ENCODE results near the gene SNAI1. TPM values are rescaled to one million over a fixed set of nuclear protein-coding genes. Genes with fewer than 3 reads are reported as not detected.
"Not testable (repeated sequence)": the region's sequence is repeated elsewhere in the genome, so short reads cannot be mapped to it uniquely, and the experiment has no call there.

The SNAI1 gene
- total RNA-seq, 2 experiments from 2014 or later = 1.7 to 2.5 TPM

DNA sequence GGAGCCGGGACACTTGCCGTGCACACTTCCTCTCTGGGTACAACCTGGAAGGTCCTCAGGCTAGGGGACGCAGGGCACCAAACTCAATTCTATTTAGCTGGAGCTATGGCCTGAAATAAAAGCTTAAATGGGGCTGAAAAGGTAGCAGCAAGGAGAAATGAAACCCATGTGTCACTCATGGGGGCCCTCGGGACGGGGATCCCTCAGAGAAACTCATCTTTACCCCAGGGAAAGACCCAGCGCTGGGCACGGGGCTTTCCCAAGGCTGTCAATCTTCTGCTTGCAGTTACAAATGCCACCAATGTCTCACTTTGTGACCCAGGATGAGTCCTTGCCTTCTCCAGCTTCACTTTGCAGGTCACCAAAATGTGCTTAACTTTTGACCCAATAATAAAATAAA lies 16.5 kb downstream of the SNAI1 start:
- no peak overlapping the region for H3K27ac Mint-ChIP-seq
- ChIA-PET CTCF (interaction anchor here (1.1 kb wide), 1 partner anchor 20 kb away, joined by 3 read pairs; no protein-coding TSS in a partner anchor), POLR2A (no interaction called here)
- Histone ChIP-seq H3K4me3 (ENCODE audit: low read length) (no peak overlapping the region), H3K9me3 (ENCODE audit: control insufficient read depth in 1 of 2, insufficient read depth in 1 of 2, low read length in 2 of 2) (no peaks in the 10 kb centered on the region), H3K27ac (ENCODE audit: low read depth in 1 of 2, low read length in 2 of 2) (no peak overlapping the region), H3K27me3 (ENCODE audit: control insufficient read depth in 1 of 2, insufficient read depth in 2 of 2, low read length in 2 of 2) (peaks cover 0 to 3% of the 10 kb centered on the region in 2 experiments), H3K36me3 (ENCODE audit: insufficient read depth, low read length) (no peaks in the 10 kb centered on the region), H3K4me1 (ENCODE audit: insufficient read depth, low read length) (no peaks in the 10 kb centered on the region)
- TF ChIP-seq, protein P1, sequence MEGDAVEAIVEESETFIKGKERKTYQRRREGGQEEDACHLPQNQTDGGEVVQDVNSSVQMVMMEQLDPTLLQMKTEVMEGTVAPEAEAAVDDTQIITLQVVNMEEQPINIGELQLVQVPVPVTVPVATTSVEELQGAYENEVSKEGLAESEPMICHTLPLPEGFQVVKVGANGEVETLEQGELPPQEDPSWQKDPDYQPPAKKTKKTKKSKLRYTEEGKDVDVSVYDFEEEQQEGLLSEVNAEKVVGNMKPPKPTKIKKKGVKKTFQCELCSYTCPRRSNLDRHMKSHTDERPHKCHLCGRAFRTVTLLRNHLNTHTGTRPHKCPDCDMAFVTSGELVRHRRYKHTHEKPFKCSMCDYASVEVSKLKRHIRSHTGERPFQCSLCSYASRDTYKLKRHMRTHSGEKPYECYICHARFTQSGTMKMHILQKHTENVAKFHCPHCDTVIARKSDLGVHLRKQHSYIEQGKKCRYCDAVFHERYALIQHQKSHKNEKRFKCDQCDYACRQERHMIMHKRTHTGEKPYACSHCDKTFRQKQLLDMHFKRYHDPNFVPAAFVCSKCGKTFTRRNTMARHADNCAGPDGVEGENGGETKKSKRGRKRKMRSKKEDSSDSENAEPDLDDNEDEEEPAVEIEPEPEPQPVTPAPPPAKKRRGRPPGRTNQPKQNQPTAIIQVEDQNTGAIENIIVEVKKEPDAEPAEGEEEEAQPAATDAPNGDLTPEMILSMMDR (IDR thresholded peaks at IDR 0.05) = no peak
- H3K4me3 Mint-ChIP-seq = no peak overlapping the region
- no peaks in the 10 kb centered on the region for H3K4me1 Mint-ChIP-seq (ENCODE audit: low read depth)
- no peaks in the 10 kb centered on the region for H3K36me3 Mint-ChIP-seq (ENCODE audit: low read depth)
- intact Hi-C loops (cut with DNase I, micrococcal nuclease) = no loop called here
- ATAC-seq (ENCODE audit: poor library complexity) (no peak), DNase-seq (peak in 2 of 14 experiments; percentile 65 to 71)
- H3K27me3 Mint-ChIP-seq = peaks cover 4% of the 10 kb centered on the region
- H3K9me3 Mint-ChIP-seq = no peaks in the 10 kb centered on the region

DNA sequence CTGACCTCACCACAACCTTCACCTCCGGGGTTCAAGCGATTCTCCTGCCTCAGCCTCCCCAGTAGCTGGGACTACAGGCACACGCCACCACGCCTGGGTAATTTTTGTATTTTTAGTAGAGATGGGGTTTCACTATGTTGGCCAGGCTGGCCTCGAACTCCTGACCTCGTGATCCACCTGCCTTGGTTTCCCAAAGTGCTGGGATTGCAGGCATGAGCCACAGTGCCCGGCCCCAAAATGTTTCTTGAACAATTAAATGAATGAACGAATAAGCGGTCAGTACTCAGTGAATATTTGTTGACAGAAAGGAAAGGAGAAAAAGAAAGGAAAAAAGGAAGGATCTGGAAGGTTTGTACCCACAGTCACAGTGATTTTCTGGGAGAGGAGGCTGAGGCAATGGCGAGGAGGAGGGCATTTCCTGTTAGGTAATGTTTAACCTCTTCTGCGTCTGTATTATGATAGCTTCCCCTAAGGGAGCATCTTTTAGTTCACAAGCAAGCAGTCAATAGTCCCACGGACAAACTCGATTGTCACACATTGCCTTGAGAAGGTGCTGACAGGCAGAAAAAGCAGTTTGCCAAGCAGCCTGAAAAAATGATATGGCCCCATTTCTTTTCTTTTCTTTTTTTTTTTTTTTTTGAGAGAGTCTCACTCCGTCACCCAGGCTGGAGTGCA lies 17.9 kb downstream of the SNAI1 start:
- H3K27ac Mint-ChIP-seq; H3K27ac ChIP-seq (ENCODE audit: low read depth in 1 of 2, low read length in 2 of 2); H3K36me3 ChIP-seq (ENCODE audit: insufficient read depth, low read length); H3K4me1 ChIP-seq (ENCODE audit: insufficient read depth, low read length); H3K27me3 ChIP-seq (ENCODE audit: control insufficient read depth in 1 of 2, insufficient read depth in 2 of 2, low read length in 2 of 2); H3K36me3 Mint-ChIP-seq (ENCODE audit: low read depth); ATAC-seq (ENCODE audit: poor library complexity); DNase-seq; H3K9me3 Mint-ChIP-seq; H3K4me3 ChIP-seq (ENCODE audit: low read length); POLR2A ChIA-PET; H3K9me3 ChIP-seq (ENCODE audit: control insufficient read depth in 1 of 2, insufficient read depth in 1 of 2, low read length in 2 of 2); H3K4me1 Mint-ChIP-seq (ENCODE audit: low read depth); intact Hi-C loops (cut with DNase I, micrococcal nuclease); H3K4me3 Mint-ChIP-seq: not testable (repeated sequence)
- H3K27me3 Mint-ChIP-seq = peaks cover 11% of the 10 kb centered on the region
- CTCF ChIA-PET = interaction anchor here (1.1 kb wide), 1 partner anchor 71 kb away, joined by 3 read pairs; no protein-coding TSS in a partner anchor

DNA sequence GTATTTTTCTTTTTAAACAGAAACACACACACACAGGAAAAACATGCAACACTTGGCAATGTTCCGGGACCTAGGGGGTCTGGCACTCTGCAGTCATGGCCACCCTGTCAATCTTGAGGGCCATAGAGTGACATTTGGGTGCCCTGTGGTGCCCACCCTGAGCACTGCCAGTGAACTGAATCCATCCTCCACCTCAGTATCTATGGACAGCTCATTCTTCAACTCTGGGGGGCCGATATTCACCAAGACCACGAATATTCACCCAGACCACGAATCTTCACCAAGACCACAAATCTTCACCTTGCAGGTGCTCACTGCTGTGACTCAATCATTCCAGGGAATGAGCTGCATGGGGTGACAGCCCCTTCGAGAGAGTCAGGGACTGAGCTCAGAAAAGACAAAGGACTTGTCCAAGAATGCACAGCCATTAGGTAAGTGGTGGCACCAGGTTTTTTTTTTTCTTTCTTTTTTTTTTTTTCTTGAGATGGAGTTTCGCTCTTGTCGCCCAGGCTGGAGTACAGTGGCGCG lies 19.1 kb downstream of the SNAI1 start:
- H3K27me3 ChIP-seq (ENCODE audit: control insufficient read depth in 1 of 2, insufficient read depth in 2 of 2, low read length in 2 of 2) = peaks cover 0 to 3% of the 10 kb centered on the region in 2 experiments
- Mint-ChIP-seq H3K36me3 (ENCODE audit: low read depth) (no peaks in the 10 kb centered on the region), H3K4me3 (no peak overlapping the region), H3K27me3 (peaks cover 12% of the 10 kb centered on the region), H3K27ac (no peak overlapping the region), H3K9me3 (no peaks in the 10 kb centered on the region), H3K4me1 (ENCODE audit: low read depth) (peaks cover 6% of the 10 kb centered on the region)
- ChIA-PET POLR2A (no interaction called here), CTCF (no interaction called here)
- H3K36me3 ChIP-seq (ENCODE audit: insufficient read depth, low read length) = no peaks in the 10 kb centered on the region
- TF ChIP-seq, protein P1 (IDR thresholded peaks at IDR 0.05) = no peak
- intact Hi-C loops (cut with DNase I, micrococcal nuclease) = no loop called here
- H3K4me1 ChIP-seq (ENCODE audit: insufficient read depth, low read length) = no peaks in the 10 kb centered on the region
- ATAC-seq (ENCODE audit: poor library complexity) (no peak), DNase-seq (no peak)
- no peak overlapping the region for H3K4me3 ChIP-seq (ENCODE audit: low read length)
- no peak overlapping the region for H3K27ac ChIP-seq (ENCODE audit: low read depth in 1 of 2, low read length in 2 of 2)
- H3K9me3 ChIP-seq (ENCODE audit: control insufficient read depth in 1 of 2, insufficient read depth in 1 of 2, low read length in 2 of 2) = no peaks in the 10 kb centered on the region
